HEK293 (cell line): ENCODE data around the gene EMC9.

Experiments
- GLIS1 ChIP-seq: fragments of 450-650 bp; formaldehyde crosslinking; IDR thresholded peaks from 2 replicates; pipeline ENCODE4 v1.5.1; 2016; ENCODE audit warnings: missing biosample characterization, missing genetic modification characterization
- GLIS2 ChIP-seq: fragments of 450-650 bp; formaldehyde crosslinking; IDR thresholded peaks from 2 replicates; pipeline ENCODE4 v1.5.1; 2016; ENCODE audit warnings: missing biosample characterization, missing genetic modification characterization
- KLF8 ChIP-seq: fragments of 450-650 bp; formaldehyde crosslinking; IDR thresholded peaks from 2 replicates; pipeline ENCODE4 v1.5.1; 2016; ENCODE audit warnings: missing biosample characterization, missing genetic modification characterization
- KLF9 ChIP-seq: fragments of 450-650 bp; formaldehyde crosslinking; IDR thresholded peaks from 2 replicates; pipeline ENCODE4 v1.5.1; 2016; ENCODE audit warnings: missing biosample characterization, missing genetic modification characterization, low read depth
- PRDM1 ChIP-seq: fragments of 450-650 bp; formaldehyde crosslinking; IDR thresholded peaks from 2 replicates; pipeline ENCODE4; 2016; ENCODE audit warnings: missing biosample characterization, missing genetic modification characterization
- PRDM6 ChIP-seq: fragments of 450-650 bp; formaldehyde crosslinking; IDR thresholded peaks from 2 replicates; pipeline ENCODE4 v1.5.1; 2017; ENCODE audit warnings: missing biosample characterization, missing genetic modification characterization
- REST ChIP-seq: fragments of 450-650 bp; formaldehyde crosslinking; IDR thresholded peaks from 2 replicates; pipeline ENCODE4 v1.5.1; 2016; ENCODE audit warnings: missing biosample characterization, missing genetic modification characterization
- SCRT1 ChIP-seq: fragments of 450-650 bp; formaldehyde crosslinking; IDR thresholded peaks from 2 replicates; pipeline ENCODE4 v1.5.1; 2016; ENCODE audit warnings: missing biosample characterization, missing genetic modification characterization, borderline replicate concordance
- SP7 ChIP-seq: fragments of 450-650 bp; formaldehyde crosslinking; IDR thresholded peaks from 2 replicates; pipeline ENCODE4 v1.5.1; 2016; ENCODE audit warnings: missing biosample characterization, missing genetic modification characterization
- TSHZ1 ChIP-seq: fragments of 450-650 bp; formaldehyde crosslinking; IDR thresholded peaks from 2 replicates; pipeline ENCODE4 v1.5.1; 2016; ENCODE audit warnings: missing biosample characterization, missing genetic modification characterization, borderline replicate concordance
- WT1 ChIP-seq: fragments of 450-650 bp; formaldehyde crosslinking; IDR thresholded peaks from 2 replicates; pipeline ENCODE4 v1.5.1; 2016; ENCODE audit warnings: missing biosample characterization, missing genetic modification characterization
- ZBTB6 ChIP-seq: fragments of 450-650 bp; formaldehyde crosslinking; IDR thresholded peaks from 2 replicates; pipeline ENCODE4 v1.5.1; 2017; ENCODE audit warnings: missing biosample characterization, missing genetic modification characterization
- ZBTB7A ChIP-seq: fragments of 450-650 bp; formaldehyde crosslinking; IDR thresholded peaks from 2 replicates; pipeline ENCODE4 v1.5.1; 2016; ENCODE audit warnings: low read depth, missing biosample characterization, missing genetic modification characterization
- ZNF138 ChIP-seq: fragments of 450-650 bp; formaldehyde crosslinking; IDR thresholded peaks from 2 replicates; pipeline ENCODE4 v1.5.1; 2016; ENCODE audit warnings: missing biosample characterization, missing genetic modification characterization, borderline replicate concordance
- ZNF146 ChIP-seq: fragments of 450-650 bp; formaldehyde crosslinking; IDR thresholded peaks from 2 replicates; pipeline ENCODE4 v1.5.1; 2016; ENCODE audit warnings: missing biosample characterization, missing genetic modification characterization
- ZNF157 ChIP-seq: fragments of 450-650 bp; formaldehyde crosslinking; IDR thresholded peaks from 2 replicates; pipeline ENCODE4 v1.5.1; 2016; ENCODE audit warnings: missing biosample characterization, missing genetic modification characterization
- ZNF366 ChIP-seq: fragments of 450-650 bp; formaldehyde crosslinking; conservative IDR thresholded peaks from 2 replicates; pipeline ENCODE4 v1.5.1; 2016; ENCODE audit warnings: missing biosample characterization, missing genetic modification characterization
- ZNF37A ChIP-seq: fragments of 450-650 bp; IDR thresholded peaks from 2 replicates; pipeline ENCODE4 v1.5.1; 2018; ENCODE audit warnings: missing biosample characterization, missing genetic modification characterization
- ZNF398 ChIP-seq: fragments of 450-650 bp; formaldehyde crosslinking; IDR thresholded peaks from 2 replicates; pipeline ENCODE4 v1.5.1; 2017; ENCODE audit warnings: missing biosample characterization, missing genetic modification characterization
- ZNF514 ChIP-seq: fragments of 450-650 bp; formaldehyde crosslinking; IDR thresholded peaks from 2 replicates; pipeline ENCODE4 v1.5.1; 2016; ENCODE audit warnings: missing biosample characterization, missing genetic modification characterization
- ZNF529 ChIP-seq: fragments of 450-650 bp; formaldehyde crosslinking; IDR thresholded peaks from 2 replicates; pipeline ENCODE4 v1.5.1; 2017; ENCODE audit warnings: missing genetic modification characterization, missing biosample characterization; ENCODE audit not compliant: insufficient replicate concordance
- ZNF623 ChIP-seq: fragments of 450-650 bp; formaldehyde crosslinking; IDR thresholded peaks from 2 replicates; pipeline ENCODE4 v1.5.1; 2016; ENCODE audit warnings: missing biosample characterization, missing genetic modification characterization
- ZNF654 ChIP-seq: fragments of 450-650 bp; formaldehyde crosslinking; IDR thresholded peaks from 2 replicates; pipeline ENCODE4 v1.5.1; 2016; ENCODE audit warnings: low read depth, missing biosample characterization, missing genetic modification characterization
- ZNF670 ChIP-seq: fragments of 450-650 bp; formaldehyde crosslinking; IDR thresholded peaks from 2 replicates; pipeline ENCODE4 v1.5.1; 2016; ENCODE audit warnings: missing biosample characterization, missing genetic modification characterization, low read depth
- ZNF837 ChIP-seq: fragments of 450-650 bp; formaldehyde crosslinking; IDR thresholded peaks from 2 replicates; pipeline ENCODE4 v1.5.1; 2016; ENCODE audit warnings: missing biosample characterization, missing genetic modification characterization
- ZSCAN4 ChIP-seq: fragments of 450-650 bp; formaldehyde crosslinking; IDR thresholded peaks from 2 replicates; pipeline ENCODE4 v1.5.1; 2017; ENCODE audit warnings: missing biosample characterization, missing genetic modification characterization

EMC9 gene

GRCh38 chr14:24141097-24141880 is at the start of gene EMC9 (continued):
- TF ChIP-seq ZNF623 (tag by site-specific recombination) (peak; percentile 36; the same call in 1 of the 2 replicates), ZNF837 (no peak), PRDM1 (tag by site-specific recombination) (no peak), ZNF366 (tag by site-specific recombination) (no peak), ZNF514 (no peak), WT1 (tag by site-specific recombination) (0 out of 2 replicates have a peak, but pooled peaks have one; percentile 34), KLF9 (tag by site-specific recombination) (peak; percentile 60), ZNF157 (tag by site-specific recombination) (0 out of 2 replicates have a peak, but pooled peaks have one; percentile 24), ZBTB6 (tag by site-specific recombination) (0 out of 2 replicates have a peak, but pooled peaks have one; percentile 47), GLIS1 (tag by site-specific recombination) (peak; percentile 80), ZNF138 (tag by site-specific recombination) (no peak), ZNF37A (tag by site-specific recombination) (no peak), ZNF146 (tag by site-specific recombination) (peak; percentile 40; the same call in 1 of the 2 replicates), ZNF670 (tag by site-specific recombination) (no peak), PRDM6 (tag by site-specific recombination) (no peak), SCRT1 (tag by site-specific recombination) (no peak), ZNF654 (tag by site-specific recombination) (no peak), ZSCAN4 (tag by site-specific recombination) (no peak), KLF8 (peak; percentile 91), ZNF398 (no peak), ZBTB7A (peak; percentile 51; the same call in 1 of the 2 replicates), ZNF529 (no peak), TSHZ1 (tag by site-specific recombination) (no peak; the same call in 1 of the 2 replicates), SP7 (tag by site-specific recombination) (peak; percentile 81), REST (no peak), GLIS2 (tag by site-specific recombination) (peak; percentile 91)
